OCI-M1 (cell line): ENCODE data around the gene FUNDC1.

Experiments used
- DNase-seq: peaks from one replicate; lab custom pipeline; 2025; lab: John Stamatoyannopoulos, UW

FUNDC1 gene

DNA sequence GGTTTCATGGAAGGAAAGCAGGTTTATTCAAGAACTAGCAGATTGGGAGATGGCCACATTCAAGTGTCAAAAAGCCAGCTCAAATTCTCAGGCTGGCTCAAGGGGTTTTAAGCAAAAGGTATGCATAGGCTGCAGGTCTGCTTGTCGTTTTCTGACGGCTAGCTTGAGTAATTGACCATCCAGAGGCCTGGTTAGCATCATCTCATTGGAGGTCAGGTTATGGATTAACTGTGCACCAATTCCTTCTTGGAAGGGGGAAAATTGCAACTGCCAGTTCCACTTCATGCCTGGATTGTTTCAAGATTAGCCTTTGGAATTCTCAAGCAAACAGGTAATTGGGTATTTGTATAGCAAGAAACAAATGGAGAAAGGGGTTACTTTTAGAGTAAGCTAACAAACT lies 62.1 kb downstream of the FUNDC1 start:
- DNase-seq = no peak

DNA sequence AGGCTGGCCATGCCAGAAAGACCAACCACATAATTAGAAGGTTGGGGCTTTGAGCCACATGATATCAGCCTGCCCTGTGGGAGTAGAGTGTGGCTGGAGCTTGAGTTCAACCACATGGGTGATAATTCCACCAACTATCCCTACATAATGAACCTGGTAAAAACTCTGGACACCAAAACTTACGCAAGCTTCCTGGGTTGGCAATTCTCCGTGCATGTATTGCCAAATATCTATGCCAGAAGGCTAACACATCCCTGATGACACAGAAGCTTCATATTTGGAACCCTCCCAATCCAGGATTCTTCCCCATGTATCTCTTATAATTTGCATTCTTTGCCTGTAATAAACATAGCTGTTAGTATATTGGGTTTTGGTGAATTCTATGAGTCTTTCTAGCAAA lies 68.2 kb downstream of the FUNDC1 start:
- DNase-seq = no peak
